Common myeloid progenitor, CD34-positive (primary cell): Measurements from ENCODE around the gene DLX2.
"Not testable (repeated sequence)": the region's sequence is repeated elsewhere in the genome, so short reads cannot be mapped to it uniquely, and the experiment has no call there.

Experiments used
- CTCF ChIA-PET: fragments of 350-600 bp; sonication (Branson Sonifier 250); formaldehyde crosslinking; loops from one replicate; lab custom pipeline; 2021; ENCODE audit warnings: antibody characterized with exemption; lab: Charles Lee
- POLR2A ChIA-PET: fragments of 350-600 bp; sonication (Branson Sonifier 250); formaldehyde crosslinking; loops from one replicate; lab custom pipeline; 2021; ENCODE audit warnings: antibody characterized with exemption; lab: Charles Lee
- DNase-seq, 3 donors: peaks; one replicate each; pipeline versions ENCODE4 v3.0.0 to v3.0.0-alpha.2; 2013
- H3K27ac ChIP-seq, 2 experiments: 1 replicate in 1 of 2; 2 replicates in 1 of 2; pipeline ENCODE4 v1.7.0; 2013; ENCODE audit warnings: inconsistent platforms in 2 of 2, low read length in 2 of 2, mild to moderate bottlenecking in 2 of 2, low read depth in 1 of 2, moderate library complexity in 1 of 2; ENCODE audit not compliant: severe bottlenecking in 2 of 2, insufficient read depth in 1 of 2, poor library complexity in 1 of 2
- H3K27me3 ChIP-seq, 5 experiments: replicated peaks in 2 of 5; 1 replicate in 3 of 5; 2 replicates in 2 of 5; pipeline versions ENCODE4 v1.6.1 to v1.7.0; 2013; ENCODE audit warnings: low read length in 4 of 5, mild to moderate bottlenecking in 2 of 5, moderate library complexity in 2 of 5, inconsistent platforms in 1 of 5; ENCODE audit not compliant: insufficient read depth in 5 of 5, control insufficient read depth in 4 of 5
- H3K36me3 ChIP-seq, 4 experiments: 1 replicate in 2 of 4; 2 replicates in 2 of 4; pipeline versions ENCODE4 v1.6.1 to v1.7.0; 2013; ENCODE audit warnings: low read length in 3 of 4, control low read depth in 1 of 4, mild to moderate bottlenecking in 1 of 4; ENCODE audit not compliant: control insufficient read depth in 4 of 4, insufficient read depth in 4 of 4
- H3K4me1 ChIP-seq, 4 experiments: 1 replicate in 3 of 4; 2 replicates in 1 of 4; pipeline versions ENCODE4 v1.6.1 to v1.7.1; 2013; ENCODE audit warnings: low read length in 3 of 4, mild to moderate bottlenecking in 3 of 4, control low read depth in 1 of 4, inconsistent platforms in 1 of 4, moderate library complexity in 1 of 4; ENCODE audit not compliant: control insufficient read depth in 4 of 4, insufficient read depth in 4 of 4; ENCODE audit errors: control extremely low read depth in 1 of 4
- H3K4me3 ChIP-seq, 7 experiments: 1 replicate in 4 of 7; 2 replicates in 3 of 7; pipeline versions ENCODE4 v1.5.1 to v1.7.0; 2013; ENCODE audit warnings: mild to moderate bottlenecking in 7 of 7, low read length in 6 of 7, moderate library complexity in 6 of 7, inconsistent platforms in 2 of 7, low read depth in 2 of 7, control low read depth in 1 of 7; ENCODE audit not compliant: insufficient read depth in 4 of 7, control insufficient read depth in 1 of 7; ENCODE audit errors: extremely low read depth in 1 of 7
- H3K9me3 ChIP-seq, 5 experiments: 1 replicate in 4 of 5; 2 replicates in 1 of 5; pipeline versions ENCODE4 v1.6.1 to v1.7.1; 2013; ENCODE audit warnings: low read length in 4 of 5, mild to moderate bottlenecking in 2 of 5, inconsistent platforms in 1 of 5, low read depth in 1 of 5, moderate library complexity in 1 of 5; ENCODE audit not compliant: control insufficient read depth in 4 of 5, insufficient read depth in 2 of 5; ENCODE audit errors: control extremely low read depth in 1 of 5
- WGBS: methylation state at CpG from one replicate; pipeline ENCODE4 v1.1.5; 2013; ENCODE audit not compliant: insufficient coverage; 5-methylcytosine and 5-hydroxymethylcytosine counted together

Gene DLX2

DNA sequence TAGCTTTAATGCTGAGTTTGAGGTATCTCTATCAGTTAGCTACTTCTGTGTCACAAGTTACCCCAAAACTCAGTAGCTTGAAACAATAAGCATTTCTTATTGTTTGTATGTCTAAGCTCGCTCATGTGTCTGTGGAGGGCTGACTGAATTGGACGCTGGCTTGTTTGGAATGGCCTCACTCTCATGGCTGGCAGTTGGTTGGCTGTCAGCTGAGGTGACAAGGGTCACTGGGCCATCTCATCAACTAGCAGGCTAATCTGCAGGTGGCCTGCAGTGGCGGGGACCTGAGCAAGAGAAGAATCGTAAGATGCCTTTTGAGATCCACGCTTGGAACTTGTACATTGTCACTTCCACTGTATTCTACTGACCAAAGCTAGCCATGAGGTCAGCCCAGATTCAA lies 13.4 kb upstream of the DLX2 start:
- Histone ChIP-seq H3K9me3 (no peaks in the 10 kb centered on the region), H3K4me1 (no peaks in the 10 kb centered on the region), H3K27me3 (peaks cover 0 to 15% (median 3%) of the 10 kb centered on the region in 5 experiments), H3K36me3 (no peaks in the 10 kb centered on the region), H3K4me3 (no peak overlapping the region), H3K27ac (no peak overlapping the region)
- no peak for DNase-seq
- ChIA-PET POLR2A (no interaction called here), CTCF (interaction anchor here (0.8 to 1.5 kb wide), 4 partner anchors 305 to 412 kb away, joined by 3 to 5 read pairs (median 4); no protein-coding TSS in a partner anchor)
- 91% methylated on average over 5 of the region's 5 CpGs for WGBS

GRCh38 chr2:172114579-172114978 lies 11.9 kb upstream of the DLX2 start:
- CTCF ChIA-PET, result interaction anchor here (0.7 to 2.6 kb wide), 9 partner anchors 10 to 414 kb away, joined by 3 to 13 read pairs (median 4); no protein-coding TSS in a partner anchor
- Histone ChIP-seq H3K27ac (no peak overlapping the region), H3K27me3 (peaks cover 0 to 24% (median 8%) of the 10 kb centered on the region in 5 experiments), H3K9me3 (no peaks in the 10 kb centered on the region), H3K4me1 (peaks cover 0 to 7% (median 4%) of the 10 kb centered on the region in 4 experiments), H3K4me3 (no peak overlapping the region), H3K36me3 (no peaks in the 10 kb centered on the region)
- DNase-seq, result no peak
- POLR2A ChIA-PET, result no interaction called here
- 100% methylated on average over 2 of the region's 3 CpGs for WGBS

DNA sequence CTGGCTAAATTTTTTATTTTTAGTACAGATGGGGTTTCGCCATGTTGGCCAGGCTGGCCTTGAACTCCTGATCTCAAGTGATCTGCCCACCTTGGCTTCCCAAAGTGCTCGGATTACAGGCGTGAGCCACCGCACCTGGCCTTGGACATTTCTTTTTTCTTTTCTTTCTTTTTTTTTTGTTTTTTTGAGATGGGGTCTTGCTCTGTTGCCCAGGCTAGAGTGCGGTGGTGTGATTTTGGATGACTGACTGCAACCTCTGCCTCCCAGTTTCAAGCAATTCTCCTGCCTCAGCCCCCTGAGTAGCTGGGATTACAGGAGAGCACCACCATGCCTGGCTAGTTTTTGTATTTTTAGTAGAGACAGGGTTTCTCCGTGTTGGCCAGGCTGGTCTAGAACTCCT lies 11.5 kb upstream of the DLX2 start:
- H3K27ac ChIP-seq, POLR2A ChIA-PET, H3K4me3 ChIP-seq, H3K36me3 ChIP-seq, H3K9me3 ChIP-seq, DNase-seq: not testable (repeated sequence)
- whole genome bisulfite sequencing, result 96% methylated on average over 3 of the region's 6 CpGs
- Histone ChIP-seq H3K27me3 (peaks cover 0 to 28% (median 8%) of the 10 kb centered on the region in 5 experiments), H3K4me1 (peaks cover 0 to 11% (median 5%) of the 10 kb centered on the region in 4 experiments)
- CTCF ChIA-PET, result interaction anchor here (0.7 to 2.6 kb wide), 12 partner anchors 10 to 413 kb away, joined by 3 to 13 read pairs (median 4); no protein-coding TSS in a partner anchor

DNA sequence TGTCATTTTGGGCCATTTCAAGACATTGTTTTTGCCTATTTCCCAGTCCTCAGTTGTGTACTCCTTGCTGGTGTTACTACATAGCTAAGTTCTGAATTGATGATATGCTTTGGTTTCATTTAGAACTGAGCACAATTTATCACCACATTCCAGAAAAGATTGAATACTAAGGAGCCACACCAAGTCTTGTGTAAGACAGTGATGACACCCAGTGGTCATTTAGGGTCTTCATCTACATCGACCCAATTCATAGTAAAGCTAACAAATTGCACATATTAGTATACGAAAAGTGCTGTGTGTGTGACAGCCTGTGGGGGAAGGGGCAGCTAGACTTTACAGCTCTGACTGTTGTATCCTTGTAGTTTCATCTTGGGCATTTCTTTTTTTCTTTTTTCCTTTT lies 10.9 kb upstream of the DLX2 start:
- H3K4me3 ChIP-seq, result no peak overlapping the region
- DNase-seq, result peak in 1 of 3 donors; percentile 57
- peaks cover 0 to 32% (median 10%) of the 10 kb centered on the region in 5 experiments for H3K27me3 ChIP-seq
- POLR2A ChIA-PET, result no interaction called here
- H3K4me1 ChIP-seq, result peaks cover 0 to 12% (median 5%) of the 10 kb centered on the region in 4 experiments
- no peak overlapping the region for H3K27ac ChIP-seq
- no CpG with 5 or more reads among the region's 2 CpGs for WGBS
- no peaks in the 10 kb centered on the region for H3K36me3 ChIP-seq
- CTCF ChIA-PET, result interaction anchor here (1.0 to 2.6 kb wide), 13 partner anchors 9 to 413 kb away, joined by 3 to 13 read pairs (median 4); no protein-coding TSS in a partner anchor
- no peaks in the 10 kb centered on the region for H3K9me3 ChIP-seq

- Histone ChIP-seq H3K27me3 (peaks cover 0 to 61% (median 28%) of the 10 kb centered on the region in 5 experiments), H3K4me3 (peak overlapping the region in 3 of 7 experiments; percentile 37 to 60 (median 50)), H3K9me3 (no peaks in the 10 kb centered on the region), H3K27ac (no peak overlapping the region), H3K4me1 (peaks cover 2 to 35% (median 24%) of the 10 kb centered on the region in 4 experiments), H3K36me3 (no peaks in the 10 kb centered on the region)
- 42% methylated on average over 23 of the region's 31 CpGs for WGBS
- peak in 2 of 3 donors; percentile 47 to 50 for DNase-seq
- CTCF ChIA-PET, result interaction anchor here (1.2 to 1.4 kb wide), 2 partner anchors 12 to 355 kb away, joined by 3 to 4 read pairs; no protein-coding TSS in a partner anchor
- POLR2A ChIA-PET, result no interaction called here
Measured at GRCh38 chr2:172109988-172110811, 7.5 kb upstream of the DLX2 start.

- POLR2A ChIA-PET, result no interaction called here
Measured at GRCh38 chr2:172109256-172109987, 6.7 kb upstream of the DLX2 start.

More at GRCh38 chr2:172109256-172109987, 6.7 kb upstream of the DLX2 start:
- Histone ChIP-seq H3K36me3 (no peaks in the 10 kb centered on the region), H3K27me3 (peaks cover 0 to 69% (median 31%) of the 10 kb centered on the region in 5 experiments), H3K27ac (no peak overlapping the region), H3K9me3 (no peaks in the 10 kb centered on the region), H3K4me3 (peak overlapping the region in 3 of 7 experiments; percentile 37 to 60 (median 50)), H3K4me1 (peaks cover 2 to 35% (median 24%) of the 10 kb centered on the region in 4 experiments)
- CTCF ChIA-PET, result interaction anchor here (1.2 to 11.5 kb wide), 3 partner anchors 20 to 407 kb away, joined by 3 to 128 read pairs (median 60); partner anchors contain the start of gene DLX1
- peak in 1 of 3 donors; percentile 40 for DNase-seq
- WGBS, result 27% methylated on average over 8 of the region's 29 CpGs
